Endothelial cell of coronary artery (primary cell): ENCODE measurements around the gene HYAL3. TPM values are rescaled to one million over a fixed set of nuclear protein-coding genes. Genes with fewer than 3 reads are reported as not detected.

ENCODE experiments used
- total RNA-seq: library from RNA; depleted of rRNA; stranded (reverse); fragments of >200 nt; gene quantifications from 2 replicates; pipeline ENCODE4 v1.2.3, GENCODE V29; 2014

Gene HYAL3, protein sequence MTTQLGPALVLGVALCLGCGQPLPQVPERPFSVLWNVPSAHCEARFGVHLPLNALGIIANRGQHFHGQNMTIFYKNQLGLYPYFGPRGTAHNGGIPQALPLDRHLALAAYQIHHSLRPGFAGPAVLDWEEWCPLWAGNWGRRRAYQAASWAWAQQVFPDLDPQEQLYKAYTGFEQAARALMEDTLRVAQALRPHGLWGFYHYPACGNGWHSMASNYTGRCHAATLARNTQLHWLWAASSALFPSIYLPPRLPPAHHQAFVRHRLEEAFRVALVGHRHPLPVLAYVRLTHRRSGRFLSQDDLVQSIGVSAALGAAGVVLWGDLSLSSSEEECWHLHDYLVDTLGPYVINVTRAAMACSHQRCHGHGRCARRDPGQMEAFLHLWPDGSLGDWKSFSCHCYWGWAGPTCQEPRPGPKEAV
- 6.2 and 6.8 TPM in 2 replicates for total RNA-seq

DNA sequence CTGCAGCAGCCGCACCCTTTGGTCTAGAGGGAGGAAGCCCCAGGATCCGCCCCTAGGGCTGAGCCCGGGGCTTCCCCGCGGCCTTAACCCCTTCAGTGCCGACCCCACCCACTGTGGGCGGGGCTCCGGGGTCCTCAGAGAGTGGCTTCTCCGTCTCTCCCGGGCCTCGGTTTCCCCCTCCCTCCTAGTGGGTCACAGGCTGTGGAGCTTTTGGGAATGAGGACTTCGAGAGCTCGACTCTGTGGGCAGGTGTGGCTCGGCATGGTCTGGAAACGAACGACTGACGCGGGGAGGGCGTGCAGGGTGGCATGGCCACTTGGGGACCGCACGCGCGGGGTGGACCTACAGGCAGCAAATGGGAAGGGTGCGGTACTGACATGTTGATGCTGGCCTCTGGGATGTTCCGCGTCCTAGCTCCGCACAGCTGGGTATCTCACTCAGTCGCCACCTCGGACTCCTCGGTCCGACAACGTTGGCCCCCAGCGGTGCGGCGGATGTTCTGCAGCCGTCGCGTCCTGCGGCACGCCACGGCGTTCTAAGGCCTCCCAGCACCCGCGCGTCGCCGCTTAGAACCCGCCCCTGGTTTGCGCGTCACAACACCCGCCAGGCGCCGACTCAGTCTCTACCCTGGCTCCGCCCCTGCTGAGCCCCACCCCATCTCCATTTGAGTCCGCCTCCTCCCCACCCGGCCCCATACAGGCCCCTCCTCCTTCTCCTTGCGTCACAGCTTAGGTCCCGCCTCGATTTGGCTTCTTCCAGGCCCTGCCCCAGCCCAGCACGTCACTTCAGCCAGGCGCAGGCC lies at the start of gene HYAL3, which contains the start of gene NAA80:
Gene HYAL3 (minus strand): TSS at position 570 of the 802 bp plus-strand sequence. CDS start 3,803 bp downstream, outside the sequence.
Gene NAA80 (minus strand): TSS at position 570 of the 802 bp plus-strand sequence. CDS start 1,942 bp downstream, outside the sequence.

DNA sequence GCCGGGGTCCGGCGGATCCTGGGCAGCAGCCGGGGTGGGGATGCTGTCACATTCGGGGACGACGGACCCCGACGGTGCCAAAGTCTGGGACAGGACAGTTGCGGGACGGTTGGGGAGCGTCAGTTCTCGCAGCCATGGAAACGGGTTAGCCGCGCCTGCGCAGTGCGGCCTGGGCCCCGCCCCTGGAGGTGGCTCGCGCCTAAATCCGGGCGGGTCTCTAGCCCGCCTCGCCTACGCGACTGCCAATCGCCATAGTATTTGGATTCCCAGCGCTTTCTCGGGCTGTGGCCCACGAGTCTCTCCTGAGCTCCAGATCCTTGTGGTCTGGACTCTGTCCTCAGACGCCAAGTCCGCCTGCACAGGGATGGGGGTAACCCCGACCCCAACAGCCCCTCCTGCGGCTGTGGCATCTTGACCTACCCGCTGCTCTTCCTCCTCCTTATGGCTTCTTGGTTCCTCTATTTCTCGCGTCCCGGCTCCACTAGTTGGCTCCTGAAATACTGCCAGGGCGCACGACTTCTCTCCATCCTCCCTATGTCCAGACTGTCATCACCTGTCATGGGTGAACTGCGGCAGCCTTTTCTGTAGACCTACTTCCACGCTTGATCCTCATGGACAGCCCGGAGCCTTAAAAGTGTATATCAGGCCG lies 46.5 kb upstream of the HYAL3 start, which contains the start of gene ZMYND10:
Gene ZMYND10 (minus strand): TSS at position 147 of the 649 bp plus-strand sequence. CDS start 153 bp downstream, outside the sequence.

DNA sequence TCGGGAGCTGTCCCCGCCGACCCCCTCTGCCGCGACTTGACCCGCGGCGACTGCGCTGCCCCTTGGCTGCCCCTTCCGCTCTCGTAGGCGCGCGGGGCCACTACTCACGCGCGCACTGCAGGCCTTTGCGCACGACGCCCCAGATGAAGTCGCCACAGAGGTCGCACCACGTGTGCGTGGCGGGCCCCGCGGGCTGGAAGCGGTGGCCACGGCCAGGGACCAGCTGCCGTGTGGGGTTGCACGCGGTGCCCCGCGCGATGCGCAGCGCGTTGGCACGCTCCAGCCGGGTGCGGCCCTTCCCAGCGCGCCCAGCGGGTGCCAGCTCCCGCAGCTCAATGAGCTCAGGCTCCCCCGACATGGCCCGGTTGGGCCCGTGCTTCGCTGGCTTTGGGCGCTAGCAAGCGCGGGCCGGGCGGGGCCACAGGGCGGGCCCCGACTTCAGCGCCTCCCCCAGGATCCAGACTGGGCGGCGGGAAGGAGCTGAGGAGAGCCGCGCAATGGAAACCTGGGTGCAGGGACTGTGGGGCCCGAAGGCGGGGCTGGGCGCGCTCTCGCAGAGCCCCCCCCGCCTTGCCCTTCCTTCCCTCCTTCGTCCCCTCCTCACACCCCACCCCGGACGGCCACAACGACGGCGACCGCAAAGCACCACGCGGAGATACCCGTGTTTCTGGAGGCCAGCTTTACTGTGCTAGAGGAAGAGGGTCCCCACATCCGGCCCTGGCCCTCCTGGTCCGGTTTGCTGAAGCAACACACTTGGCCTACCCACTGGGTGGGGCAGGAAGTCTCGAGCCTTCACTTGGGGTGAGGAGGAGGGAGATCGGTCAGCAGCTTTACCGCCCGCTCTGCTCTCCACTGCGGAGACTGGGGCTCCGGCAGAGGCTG lies 41.5 kb upstream of the HYAL3 start, which contains the start of gene RASSF1:
Gene RASSF1 (minus strand): TSS at position 389 of the 882 bp plus-strand sequence. CDS start 31 bp downstream, at position 358.

DNA sequence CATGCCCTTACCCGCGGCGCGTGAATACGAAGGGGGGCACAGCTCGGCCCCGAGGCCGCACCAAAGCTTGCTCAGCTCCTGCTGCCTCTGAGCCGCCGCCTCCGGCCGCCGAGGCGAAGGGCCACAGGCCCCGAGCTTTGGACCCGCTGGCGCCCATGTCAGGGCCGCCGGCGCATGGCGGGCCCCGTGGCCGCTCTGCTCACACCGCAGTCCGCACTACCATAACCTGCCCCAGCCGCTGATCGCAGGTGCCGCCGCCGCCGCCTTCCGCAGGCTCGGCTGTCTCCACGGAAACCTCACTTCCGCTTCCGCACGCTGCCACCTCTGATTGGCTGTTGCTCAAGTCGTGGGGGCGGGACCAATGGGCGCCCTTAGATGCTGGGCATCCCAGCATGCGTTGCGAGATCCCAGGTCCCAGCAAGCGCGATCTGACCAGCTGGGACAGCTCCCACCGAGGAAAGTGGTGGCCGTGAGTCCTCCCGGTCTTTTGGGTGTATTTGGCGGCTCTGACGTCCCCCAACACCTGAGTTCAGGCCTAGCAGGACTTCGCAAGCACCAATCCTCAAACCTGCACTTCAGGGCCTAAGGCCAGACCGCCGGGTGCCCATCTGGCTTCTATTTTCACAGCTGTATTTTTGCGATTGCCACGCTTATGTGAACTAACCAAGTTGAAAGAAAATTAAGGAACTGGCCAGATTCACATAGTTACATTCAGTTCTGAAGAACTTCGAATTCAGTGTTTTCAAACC lies 28.9 kb upstream of the HYAL3 start, which contains the start of gene TUSC2:
Gene TUSC2 (minus strand): TSS at position 281 of the 749 bp plus-strand sequence. CDS start 124 bp downstream, at position 157.

DNA sequence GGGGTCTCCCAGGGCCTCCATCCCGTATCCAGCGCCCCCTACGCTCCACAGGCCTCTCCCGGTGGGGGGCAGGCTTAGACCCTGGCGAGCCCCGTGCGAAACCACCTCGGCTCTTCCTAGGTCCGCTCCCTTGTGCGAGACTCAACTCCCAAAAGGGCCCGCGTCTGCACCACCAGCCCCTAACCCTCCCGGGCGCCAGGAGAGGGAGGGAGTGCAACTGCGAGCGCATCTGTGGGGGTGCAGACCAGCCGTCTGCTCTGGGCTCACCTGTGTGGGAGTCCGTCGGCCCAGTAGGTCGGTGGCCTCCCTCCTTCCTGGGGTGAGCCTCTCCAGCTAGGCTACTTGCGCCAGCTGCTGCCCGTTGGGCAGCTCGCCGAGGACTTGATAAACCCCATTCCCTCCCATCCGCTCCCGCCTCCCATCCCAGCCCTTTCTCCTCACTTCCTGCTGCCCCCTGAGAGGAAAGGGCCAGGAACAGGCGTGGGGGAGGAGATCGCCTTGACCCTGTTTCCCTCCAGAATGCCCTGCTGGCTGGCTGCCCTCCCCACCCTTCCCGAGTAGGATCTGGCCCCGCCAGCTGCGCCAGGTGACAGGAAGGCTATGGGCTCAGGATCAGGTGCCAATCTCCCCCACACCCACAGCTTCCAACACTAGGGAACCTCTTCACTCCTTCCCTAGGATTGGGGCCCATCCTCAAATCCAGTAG lies 23.3 kb upstream of the HYAL3 start, which contains the start of gene HYAL2:
Gene HYAL2 (minus strand): TSS at position 360 of the 706 bp plus-strand sequence. CDS start 2,256 bp downstream, outside the sequence.

DNA sequence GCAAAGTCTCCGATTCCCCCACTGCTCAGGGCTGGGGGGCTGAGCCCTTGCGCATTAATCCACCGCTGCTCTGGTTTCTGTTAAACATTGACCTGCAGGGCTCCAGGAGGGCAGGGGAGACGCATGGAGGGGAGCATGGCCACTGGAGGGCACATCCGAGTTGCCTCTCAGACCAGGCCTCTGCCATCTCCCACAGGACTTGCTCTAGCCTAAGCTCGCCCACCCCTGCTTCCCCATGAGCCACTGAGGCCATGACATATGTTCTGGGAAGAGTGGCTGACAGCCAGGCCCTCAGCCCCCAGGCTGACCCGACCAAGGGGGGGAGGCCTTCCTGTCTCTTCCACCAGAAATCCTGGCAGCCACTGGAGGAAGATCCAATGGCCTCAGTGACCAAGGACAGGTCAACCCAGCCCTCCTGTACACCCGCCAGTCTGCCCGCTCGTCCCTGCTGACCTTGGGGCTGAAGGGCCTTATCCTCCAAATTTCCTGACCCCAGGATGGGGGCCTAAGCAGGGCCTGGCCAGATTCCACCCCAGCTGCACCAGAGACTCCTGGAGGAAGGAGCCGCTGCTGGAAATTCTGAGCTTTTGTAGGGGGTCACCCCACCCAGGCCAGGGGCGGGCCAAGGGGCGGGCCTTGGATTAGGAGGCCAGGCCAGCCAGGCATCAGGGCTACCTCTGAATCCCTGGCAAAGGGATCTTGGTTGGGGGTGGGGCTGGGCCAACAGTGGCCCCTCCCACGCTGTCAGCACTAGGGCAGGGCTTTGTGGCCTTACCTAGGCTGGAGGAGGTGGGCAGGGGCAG lies 4.0 kb upstream of the HYAL3 start, which contains the start of gene HYAL1:
Gene HYAL1 (minus strand): TSS at position 562 of the 803 bp plus-strand sequence. CDS start 618 bp downstream, outside the sequence.

DNA sequence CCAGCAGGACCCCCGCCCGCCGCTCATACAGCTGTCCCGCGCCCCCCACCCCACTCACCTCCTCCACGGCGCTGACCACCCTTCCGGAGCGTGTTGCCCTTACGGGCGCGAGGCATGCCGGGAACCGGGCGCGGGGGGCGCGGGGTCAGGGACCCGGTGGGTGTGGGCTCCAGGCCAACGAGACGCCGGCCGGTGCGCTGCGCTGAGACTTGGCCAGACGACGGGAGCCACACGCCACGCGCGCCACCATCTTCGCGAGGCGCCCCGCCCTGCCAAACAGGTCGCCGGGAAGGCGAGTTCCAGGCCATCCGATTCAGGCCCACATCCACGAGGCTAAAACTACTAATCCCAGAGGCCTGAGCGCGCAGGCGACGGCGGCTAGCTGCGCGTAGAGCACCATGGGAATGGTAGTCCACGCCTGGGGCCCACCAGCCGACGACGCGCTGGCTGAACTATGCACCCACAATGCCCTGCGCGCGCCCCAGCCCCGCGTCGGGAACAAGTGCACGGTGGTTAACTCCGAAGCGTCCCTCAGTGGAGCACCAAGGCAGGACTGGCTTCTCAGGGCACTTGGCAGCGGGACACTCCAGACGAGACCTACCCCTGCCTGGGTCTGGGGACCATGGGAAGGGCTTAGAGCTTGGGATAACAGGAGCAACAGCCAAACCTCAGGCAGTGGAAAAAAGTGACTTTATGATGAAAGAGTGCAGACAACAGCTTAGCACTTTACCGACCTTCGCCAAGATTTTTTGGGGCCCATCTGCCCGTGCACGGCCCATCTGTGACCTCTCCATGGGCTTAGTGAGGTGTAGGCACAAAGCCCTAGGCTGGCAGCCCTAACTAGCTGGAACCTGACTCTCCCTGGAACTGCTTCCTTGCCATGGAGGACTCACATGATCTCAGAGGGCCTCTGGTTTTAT lies 6.8 kb downstream of the HYAL3 start, which contains the start of gene IFRD2:
Gene IFRD2 (minus strand): TSS at position 271 of the 920 bp plus-strand sequence. CDS start 155 bp downstream, at position 116.

DNA sequence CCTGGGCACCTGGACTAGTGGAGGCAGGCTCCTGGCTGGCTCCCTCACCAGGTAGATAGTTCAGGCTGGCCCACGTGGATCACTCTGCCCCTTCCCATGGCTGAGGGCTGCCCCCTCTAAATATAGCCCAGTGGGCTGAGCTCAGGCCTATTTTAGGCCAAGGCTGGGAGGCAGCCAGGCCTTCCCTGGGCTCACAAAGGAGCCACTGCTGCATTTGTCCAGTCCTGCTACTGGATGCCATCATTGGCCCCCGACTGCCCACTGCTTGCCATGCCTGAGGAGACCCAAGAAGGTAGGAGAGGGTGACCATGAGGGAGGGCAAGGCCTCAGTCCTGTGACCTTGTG lies 20.4 kb downstream of the HYAL3 start, which contains the start of gene LSMEM2:
Gene LSMEM2 (plus strand): TSS at position 208 of the 345 bp plus-strand sequence. CDS start 27 bp downstream, at position 235.

DNA sequence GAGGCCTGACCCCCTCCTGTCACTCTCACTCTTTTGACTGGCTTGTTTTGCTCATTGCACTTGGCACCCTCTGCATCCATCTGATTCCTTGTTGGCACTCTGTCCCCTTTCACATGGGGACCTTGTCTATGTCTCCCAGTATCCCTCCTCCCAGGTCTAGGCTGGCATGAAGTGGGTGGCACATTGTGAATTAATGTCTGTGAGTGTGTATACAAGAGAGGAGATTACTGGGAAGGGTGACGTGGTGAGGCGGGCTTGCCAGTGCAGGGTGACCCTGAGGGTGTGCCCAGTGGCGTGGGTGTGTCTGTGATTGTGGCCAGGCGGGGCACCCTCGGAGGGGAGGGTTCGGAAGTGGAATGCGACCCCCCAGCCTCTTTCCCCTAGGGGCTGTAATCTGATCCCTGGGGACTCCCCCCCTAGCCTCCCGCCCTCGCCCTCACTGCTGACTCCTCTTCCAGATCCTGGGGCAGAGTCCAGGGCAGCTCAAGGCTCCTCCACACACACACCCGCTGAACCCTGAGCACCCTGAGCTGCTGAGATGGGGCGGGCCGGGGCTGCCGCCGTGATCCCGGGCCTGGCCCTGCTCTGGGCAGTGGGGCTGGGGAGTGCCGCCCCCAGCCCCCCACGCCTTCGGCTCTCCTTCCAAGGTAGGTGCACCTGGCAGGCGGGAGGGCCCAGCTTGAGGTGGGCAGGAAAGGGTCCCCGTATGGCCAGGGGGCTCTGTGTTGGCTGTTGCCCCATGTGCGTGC lies 30.3 kb downstream of the HYAL3 start, which contains the start of gene SEMA3B:
Gene SEMA3B (plus strand): TSS at position 445 of the 749 bp plus-strand sequence. CDS start 94 bp downstream, at position 539.

Other genes with a start within 250 kb of the HYAL3 start
- gene RBM5, start 210.5 kb downstream of the HYAL3 start, total RNA-seq: 140 and 252 TPM in 2 replicates
- gene SEMA3F, start 144.1 kb downstream of the HYAL3 start, total RNA-seq: 93.7 and 138 TPM in 2 replicates
- gene GNAT1, start 107.8 kb downstream of the HYAL3 start, total RNA-seq: 0.54 TPM in 1 of 2 replicates, not detected in the other
- gene SLC38A3, start 94.1 kb downstream of the HYAL3 start, total RNA-seq: 0.09 TPM in 1 of 2 replicates, not detected in the other
- gene GNAI2, start 63.2 kb downstream of the HYAL3 start, total RNA-seq: 572 and 692 TPM in 2 replicates
- gene SEMA3B, start 30.3 kb downstream of the HYAL3 start, total RNA-seq: 0.27 and 1.3 TPM in 2 replicates
- not detected in 2 replicates for gene LSMEM2, start 20.3 kb downstream of the HYAL3 start, total RNA-seq
- 93.4 and 118 TPM in 2 replicates for gene IFRD2, start 7.0 kb downstream of the HYAL3 start, total RNA-seq
- gene NAA80, start within 50 bp of the HYAL3 start, total RNA-seq: 1.5 and 2.2 TPM in 2 replicates
- 0.99 and 1.8 TPM in 2 replicates for gene HYAL1, start 4.2 kb upstream of the HYAL3 start, total RNA-seq
- 442 and 623 TPM in 2 replicates for gene HYAL2, start 23.3 kb upstream of the HYAL3 start, total RNA-seq
- 18.4 and 22.7 TPM in 2 replicates for gene TUSC2, start 28.8 kb upstream of the HYAL3 start, total RNA-seq
- gene RASSF1, start 41.4 kb upstream of the HYAL3 start, total RNA-seq: 12.7 and 24.0 TPM in 2 replicates
- gene ZMYND10, start 46.3 kb upstream of the HYAL3 start, total RNA-seq: 0.36 and 0.38 TPM in 2 replicates
- 18.9 and 19.9 TPM in 2 replicates for gene NPRL2, start 51.4 kb upstream of the HYAL3 start, total RNA-seq
- 18.0 and 21.7 TPM in 2 replicates for gene CYB561D2, start 51.5 kb upstream of the HYAL3 start, total RNA-seq
- gene TMEM115, start 60.1 kb upstream of the HYAL3 start, total RNA-seq: 31.0 and 38.5 TPM in 2 replicates
- gene CACNA2D2, start 204.2 kb upstream of the HYAL3 start, total RNA-seq: not detected in 2 replicates